Activated naive CD8-positive, alpha-beta T cell (primary cell): ENCODE measurements around the gene DAPP1.

ENCODE experiments used
- H3K27ac Mint-ChIP-seq: one replicate; pipeline ENCODE4 v1.8.0; 2021; ENCODE audit warnings: mixed read lengths
- H3K27me3 Mint-ChIP-seq: one replicate; pipeline ENCODE4 v1.8.0; 2021; ENCODE audit warnings: mixed read lengths
- H3K36me3 Mint-ChIP-seq: one replicate; pipeline ENCODE4 v1.8.0; 2021; ENCODE audit warnings: mixed read lengths
- H3K4me1 Mint-ChIP-seq: one replicate; pipeline ENCODE4 v1.8.0; 2021; ENCODE audit warnings: low read depth, mixed read lengths
- H3K4me3 Mint-ChIP-seq: one replicate; pipeline ENCODE4 v1.8.0; 2021; ENCODE audit warnings: mild to moderate bottlenecking, mixed read lengths
- H3K9me3 Mint-ChIP-seq: one replicate; pipeline ENCODE4 v1.8.0; 2021; ENCODE audit warnings: low read depth, mixed read lengths

Gene DAPP1

DNA sequence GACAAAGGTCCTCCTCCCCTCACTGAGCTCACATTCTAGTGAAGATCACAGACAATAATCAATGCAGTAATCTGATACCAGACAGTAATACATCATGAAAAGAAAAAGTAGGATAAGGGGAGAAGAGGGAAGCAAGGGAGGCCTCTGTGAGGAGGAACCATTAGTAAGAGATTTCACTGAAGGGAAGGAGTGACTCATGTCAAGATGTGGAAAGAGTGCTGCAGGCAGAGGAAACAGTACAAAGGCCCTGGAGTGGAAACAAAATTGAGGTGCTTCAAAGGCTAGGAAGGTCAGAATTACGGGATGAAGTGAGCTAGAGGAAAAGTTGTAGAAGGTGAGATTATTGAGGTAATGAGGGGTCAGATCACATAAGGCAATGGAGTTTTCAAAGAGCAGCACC is 39.5 kb downstream of the DAPP1 start:
- Mint-ChIP-seq H3K27ac (peak overlapping the region; percentile 92), H3K36me3 (peaks cover 43% of the 10 kb centered on the region), H3K4me1 (peaks cover 41% of the 10 kb centered on the region), H3K4me3 (peak overlapping the region; percentile 53), H3K9me3 (no peaks in the 10 kb centered on the region), H3K27me3 (no peaks in the 10 kb centered on the region)

DNA sequence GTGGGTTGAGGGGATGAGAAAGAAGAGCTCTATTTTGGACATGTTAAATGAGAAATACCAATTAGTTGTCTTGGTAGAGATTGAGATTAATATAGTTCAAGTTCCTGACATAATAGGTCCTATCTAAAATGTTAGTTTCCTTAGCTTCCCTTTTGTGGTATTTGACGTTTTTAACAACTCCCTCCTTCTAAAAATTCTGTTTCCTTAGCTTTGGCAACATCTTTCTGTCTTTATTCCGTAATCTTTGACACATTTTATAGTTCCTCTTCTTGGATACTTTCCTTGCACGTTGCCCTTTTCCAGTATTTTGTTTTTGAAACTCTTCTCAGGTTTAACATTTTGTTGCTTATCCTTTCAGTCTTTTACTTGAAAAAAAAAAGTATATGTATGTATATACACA is 40.7 kb downstream of the DAPP1 start:
- no peak overlapping the region for H3K4me3 Mint-ChIP-seq
- peaks cover 40% of the 10 kb centered on the region for H3K36me3 Mint-ChIP-seq

DNA sequence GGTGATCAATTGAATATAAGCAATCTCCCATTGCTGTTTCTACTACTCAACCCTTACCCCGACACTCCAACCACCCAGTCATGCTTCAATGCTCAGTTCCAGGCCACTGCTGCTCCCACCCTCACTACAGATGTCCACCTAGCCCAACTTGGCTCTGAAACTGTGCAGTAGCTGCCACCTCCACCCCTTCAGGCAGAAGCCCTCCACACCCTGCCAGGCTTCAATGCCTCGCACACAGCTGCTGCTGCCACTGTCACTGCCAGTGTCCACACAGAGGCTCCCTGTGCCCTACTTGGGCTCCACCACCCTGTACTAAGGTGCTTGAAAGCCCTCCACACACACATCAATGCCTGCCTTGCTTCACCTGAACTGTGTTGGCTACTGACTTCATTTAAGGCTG is 43.0 kb downstream of the DAPP1 start:
- Mint-ChIP-seq H3K9me3 (no peaks in the 10 kb centered on the region), H3K4me3 (no peak overlapping the region), H3K27ac (no peak overlapping the region), H3K27me3 (no peaks in the 10 kb centered on the region), H3K4me1 (peaks cover 27% of the 10 kb centered on the region), H3K36me3 (peaks cover 30% of the 10 kb centered on the region)

More for the DNA sequence above, 40.7 kb downstream of the DAPP1 start:
- Mint-ChIP-seq H3K27me3 (no peaks in the 10 kb centered on the region), H3K4me1 (peaks cover 32% of the 10 kb centered on the region), H3K27ac (no peak overlapping the region), H3K9me3 (no peaks in the 10 kb centered on the region)

DNA sequence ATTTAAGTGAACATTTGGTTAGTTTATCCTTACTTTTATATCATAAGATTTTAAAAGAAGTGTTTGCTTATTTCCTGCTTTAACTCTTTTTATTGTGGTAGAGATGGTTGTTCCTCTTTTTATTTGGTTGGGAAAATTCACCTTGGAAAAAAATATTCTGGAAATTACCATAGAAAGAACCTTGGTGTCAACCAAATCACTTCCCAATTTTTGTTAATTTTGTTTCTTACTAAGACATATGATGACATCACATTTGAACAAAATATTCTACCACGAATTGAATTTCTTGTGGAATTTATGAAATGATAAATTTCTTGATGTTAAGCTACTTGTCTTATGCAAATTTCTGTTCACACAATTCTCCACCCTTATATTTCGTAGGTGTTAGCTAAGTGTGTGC is 43.9 kb downstream of the DAPP1 start:
- H3K4me3 Mint-ChIP-seq, result no peak overlapping the region
- peaks cover 18% of the 10 kb centered on the region for H3K4me1 Mint-ChIP-seq
- no peaks in the 10 kb centered on the region for H3K9me3 Mint-ChIP-seq
- H3K27ac Mint-ChIP-seq, result no peak overlapping the region
- no peaks in the 10 kb centered on the region for H3K27me3 Mint-ChIP-seq
- H3K36me3 Mint-ChIP-seq, result peaks cover 24% of the 10 kb centered on the region

DNA sequence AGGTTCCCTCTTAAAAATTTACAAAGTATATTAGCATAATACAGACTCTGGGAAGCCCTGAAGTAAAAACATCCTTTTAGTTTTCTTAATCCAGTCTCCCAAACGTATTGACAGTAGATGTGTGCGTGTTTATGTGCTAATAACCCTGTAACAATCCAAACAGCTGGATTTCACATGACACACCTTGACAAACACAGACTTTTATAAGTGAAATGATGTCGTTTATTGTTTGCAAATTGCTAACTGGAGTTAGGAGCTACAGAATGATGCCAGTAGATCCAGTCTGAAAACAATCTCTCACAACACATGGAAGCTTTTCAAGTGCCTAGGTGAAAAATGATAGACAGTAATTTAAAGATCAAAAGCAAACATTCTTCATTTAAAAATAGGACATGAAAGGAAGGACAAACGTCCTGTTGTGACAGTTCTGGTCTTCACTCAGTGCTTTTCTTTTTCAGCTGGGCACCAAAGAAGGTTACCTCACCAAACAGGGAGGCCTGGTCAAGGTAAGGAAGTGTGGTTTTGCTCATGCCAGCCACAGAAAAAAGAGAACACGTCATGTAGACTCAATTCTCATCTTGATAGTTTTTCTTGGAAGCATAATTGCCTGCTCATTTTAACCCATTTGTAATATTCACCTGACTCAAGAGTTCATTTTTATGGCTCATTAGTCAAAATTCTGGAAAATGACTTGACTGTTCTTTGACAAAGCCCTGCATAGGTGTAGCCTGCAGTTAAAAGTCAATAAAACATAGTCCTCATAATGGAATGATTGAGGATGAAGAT is 44.7 kb downstream of the DAPP1 start:
- H3K36me3 Mint-ChIP-seq, result peaks cover 23% of the 10 kb centered on the region
- no peak overlapping the region for H3K27ac Mint-ChIP-seq
- H3K4me1 Mint-ChIP-seq, result peaks cover 11% of the 10 kb centered on the region
- H3K9me3 Mint-ChIP-seq, result no peaks in the 10 kb centered on the region
- no peak overlapping the region for H3K4me3 Mint-ChIP-seq
- H3K27me3 Mint-ChIP-seq, result no peaks in the 10 kb centered on the region

DNA sequence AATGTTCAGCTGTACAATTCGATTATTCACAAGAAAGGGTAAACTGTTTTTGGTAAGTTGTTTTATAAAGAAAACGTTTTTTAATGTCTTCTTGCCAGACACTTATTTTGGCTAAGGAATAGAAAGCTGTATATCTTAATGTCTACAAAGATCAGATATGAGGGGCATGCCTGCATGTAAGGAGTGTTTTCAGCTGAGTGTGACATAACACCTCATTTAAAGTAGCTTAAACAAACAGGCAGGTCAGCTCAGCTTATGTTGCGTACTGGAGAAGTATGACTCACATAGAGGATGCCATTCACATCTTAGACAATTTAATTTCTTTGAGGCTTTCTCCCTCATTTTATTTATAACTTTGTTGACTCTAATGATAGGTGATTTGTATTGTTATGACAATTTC is 47.2 kb downstream of the DAPP1 start:
- no peak overlapping the region for H3K4me3 Mint-ChIP-seq
- no peaks in the 10 kb centered on the region for H3K27me3 Mint-ChIP-seq
- no peaks in the 10 kb centered on the region for H3K9me3 Mint-ChIP-seq
- no peaks in the 10 kb centered on the region for H3K4me1 Mint-ChIP-seq
- H3K27ac Mint-ChIP-seq, result no peak overlapping the region
- H3K36me3 Mint-ChIP-seq, result peaks cover 16% of the 10 kb centered on the region

DNA sequence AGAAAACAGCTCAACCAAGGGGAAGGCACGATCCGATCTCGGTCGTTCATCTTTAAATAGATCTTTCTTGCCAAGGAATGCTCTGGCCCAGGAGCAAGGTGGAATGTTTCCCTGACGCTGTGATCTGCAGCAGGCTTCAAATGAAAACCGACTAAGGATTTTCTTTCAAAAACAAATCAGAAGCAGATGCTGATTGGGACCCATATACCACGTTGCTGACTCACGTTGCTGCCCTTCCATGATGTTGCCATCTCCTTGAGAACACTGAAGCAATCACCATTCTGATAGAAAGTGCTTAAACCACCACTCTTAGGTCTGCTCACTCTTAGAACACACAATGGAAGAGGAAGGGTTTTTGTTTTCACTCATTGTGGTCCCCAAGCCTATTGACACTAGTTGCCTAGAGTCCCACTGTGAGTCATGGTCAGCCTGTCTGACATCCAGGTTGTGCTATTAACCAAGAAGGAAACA is 51.5 kb downstream of the DAPP1 start:
- Mint-ChIP-seq H3K4me3 (no peak overlapping the region), H3K4me1 (no peaks in the 10 kb centered on the region), H3K36me3 (peaks cover 16% of the 10 kb centered on the region), H3K9me3 (no peaks in the 10 kb centered on the region), H3K27ac (no peak overlapping the region), H3K27me3 (no peaks in the 10 kb centered on the region)

DNA sequence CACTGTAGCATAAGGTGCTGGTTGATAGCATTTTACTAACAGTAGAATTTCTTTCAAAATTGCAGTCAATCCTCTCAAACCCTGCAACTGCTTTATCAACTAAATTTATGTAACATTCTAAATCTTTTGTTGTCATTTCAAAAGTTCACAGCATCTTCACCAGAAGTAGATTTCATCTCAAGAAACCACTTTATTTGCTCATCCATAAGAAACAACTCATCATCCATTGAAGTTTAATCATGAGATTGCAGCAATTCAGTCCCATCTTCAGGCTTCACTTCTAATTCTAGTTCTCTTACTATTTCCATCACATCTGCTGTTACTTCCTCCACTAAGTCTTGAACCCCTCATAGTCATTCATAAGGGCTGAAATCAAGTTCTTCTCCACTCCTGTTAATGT is 55.9 kb downstream of the DAPP1 start:
- H3K27me3 Mint-ChIP-seq, result no peaks in the 10 kb centered on the region

DNA sequence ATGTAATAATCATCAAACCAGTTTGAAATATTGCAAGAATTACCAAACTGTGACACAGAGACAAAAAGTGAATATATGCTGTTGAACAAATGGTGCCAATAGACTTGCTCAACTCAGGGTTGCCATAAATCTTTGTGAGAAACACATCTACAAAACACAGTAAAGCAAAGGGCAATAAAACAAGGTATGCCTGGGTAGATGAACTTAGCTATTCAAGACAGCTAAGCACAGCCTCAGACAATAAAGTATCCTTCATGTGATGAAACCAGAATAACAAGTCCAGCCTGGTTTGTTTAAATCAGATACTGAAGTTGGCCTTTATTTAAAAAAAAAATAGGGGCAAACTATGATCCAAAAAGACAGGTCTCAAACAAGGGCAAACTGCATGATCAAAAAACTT is 58.4 kb downstream of the DAPP1 start:
- no peak overlapping the region for H3K27ac Mint-ChIP-seq
- H3K4me1 Mint-ChIP-seq, result no peaks in the 10 kb centered on the region
- no peak overlapping the region for H3K4me3 Mint-ChIP-seq
- H3K9me3 Mint-ChIP-seq, result no peaks in the 10 kb centered on the region
- H3K27me3 Mint-ChIP-seq, result no peaks in the 10 kb centered on the region
- H3K36me3 Mint-ChIP-seq, result peaks cover 8% of the 10 kb centered on the region

More for the DNA sequence above, 55.9 kb downstream of the DAPP1 start:
- Mint-ChIP-seq H3K4me3 (no peak overlapping the region), H3K4me1 (no peaks in the 10 kb centered on the region), H3K9me3 (no peaks in the 10 kb centered on the region), H3K36me3 (peaks cover 13% of the 10 kb centered on the region), H3K27ac (no peak overlapping the region)

DNA sequence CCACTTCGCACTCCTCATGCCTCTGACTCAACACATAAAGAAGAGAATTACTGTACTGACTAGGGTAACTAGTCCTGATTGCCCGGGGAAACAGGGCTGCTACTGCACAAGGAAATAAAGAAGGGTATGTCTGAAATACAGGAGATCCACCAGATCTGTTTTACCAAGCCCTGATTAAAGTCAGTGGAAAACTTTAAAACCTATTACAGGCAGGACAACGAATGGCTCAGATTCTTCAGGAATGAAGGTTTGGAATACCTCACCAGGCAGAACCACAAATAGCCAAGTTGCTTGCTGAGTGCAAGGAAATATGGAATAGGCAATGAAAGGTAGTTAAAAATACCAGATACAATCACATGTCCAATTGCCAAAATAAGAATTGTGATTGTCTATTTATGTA is 60.3 kb downstream of the DAPP1 start:
- H3K4me1 Mint-ChIP-seq, result no peaks in the 10 kb centered on the region
- H3K27me3 Mint-ChIP-seq, result no peaks in the 10 kb centered on the region
- H3K27ac Mint-ChIP-seq, result no peak overlapping the region

DNA sequence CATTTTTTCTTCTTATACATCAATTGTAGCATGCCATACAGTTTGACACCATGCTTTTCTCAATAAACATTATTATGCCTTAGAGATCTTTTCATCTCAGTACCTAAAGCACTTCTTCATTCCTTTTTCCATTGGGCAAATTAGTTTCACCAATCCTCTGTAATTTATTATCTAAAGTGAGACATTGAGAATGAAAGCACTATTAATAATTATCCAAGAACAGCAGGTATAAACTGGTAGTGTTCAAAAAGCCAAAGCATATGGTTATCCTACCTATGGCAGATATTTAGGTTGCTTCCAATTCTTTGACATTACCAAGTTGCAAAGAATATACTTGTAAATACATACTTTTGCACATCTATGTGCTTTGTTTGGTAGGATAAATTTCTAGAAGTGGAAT is 62.0 kb downstream of the DAPP1 start:
- Mint-ChIP-seq H3K36me3 (peaks cover 4% of the 10 kb centered on the region), H3K27ac (no peak overlapping the region), H3K27me3 (no peaks in the 10 kb centered on the region), H3K4me1 (no peaks in the 10 kb centered on the region), H3K4me3 (no peak overlapping the region), H3K9me3 (no peaks in the 10 kb centered on the region)

More for the DNA sequence above, 60.3 kb downstream of the DAPP1 start:
- peaks cover 6% of the 10 kb centered on the region for H3K36me3 Mint-ChIP-seq
- no peak overlapping the region for H3K4me3 Mint-ChIP-seq
- H3K9me3 Mint-ChIP-seq, result no peaks in the 10 kb centered on the region

DNA sequence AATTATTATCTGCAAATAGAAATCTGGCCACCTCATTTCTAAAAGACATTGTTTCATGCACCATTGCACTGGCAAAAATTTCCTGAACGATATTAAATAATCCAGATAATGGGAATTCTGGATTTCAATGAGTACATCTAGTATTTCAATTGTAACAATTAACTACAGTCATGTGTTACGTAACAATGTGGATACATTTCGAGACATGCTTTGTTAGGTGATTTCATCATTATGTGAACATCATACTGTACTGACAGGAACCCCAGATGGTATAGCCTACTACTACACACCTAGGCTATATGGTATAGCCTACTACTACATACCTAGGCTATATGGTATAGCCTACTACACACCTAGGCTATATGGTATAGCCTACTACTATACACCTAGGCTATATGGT is 62.8 kb downstream of the DAPP1 start:
- H3K4me3 Mint-ChIP-seq, result no peak overlapping the region
- H3K4me1 Mint-ChIP-seq, result no peaks in the 10 kb centered on the region
- H3K9me3 Mint-ChIP-seq, result no peaks in the 10 kb centered on the region
- no peak overlapping the region for H3K27ac Mint-ChIP-seq
- no peaks in the 10 kb centered on the region for H3K27me3 Mint-ChIP-seq
- H3K36me3 Mint-ChIP-seq, result peaks cover 4% of the 10 kb centered on the region

DNA sequence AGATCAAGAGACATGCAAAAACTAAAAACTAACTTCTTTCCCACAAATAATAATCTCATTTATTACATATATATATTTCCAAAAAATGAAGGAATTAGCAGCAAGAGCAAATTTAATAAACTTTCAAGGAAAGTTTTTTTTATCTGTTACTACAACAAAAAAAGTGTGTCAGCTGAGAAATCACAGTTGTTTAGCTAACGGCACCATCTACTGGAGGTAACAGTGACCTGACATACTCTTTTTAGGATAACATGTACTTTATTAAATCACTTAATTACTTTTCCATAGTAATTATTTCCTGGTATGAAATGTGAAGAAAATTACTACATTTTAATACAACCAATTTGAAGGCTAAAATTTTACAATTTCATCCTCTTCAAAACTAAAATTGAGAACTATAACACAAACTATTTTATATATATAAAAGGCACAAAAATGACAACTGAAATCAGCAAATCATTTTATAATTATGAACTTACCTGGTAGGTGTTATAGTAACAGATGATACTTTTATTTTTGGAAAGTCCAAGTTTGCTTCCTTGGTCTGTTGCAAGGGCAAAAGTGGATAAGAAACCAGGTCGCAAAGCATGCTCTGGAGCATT is 68.5 kb downstream of the DAPP1 start:
- no peaks in the 10 kb centered on the region for H3K9me3 Mint-ChIP-seq
- H3K27ac Mint-ChIP-seq, result no peak overlapping the region
- peaks cover 12% of the 10 kb centered on the region for H3K4me1 Mint-ChIP-seq
- no peaks in the 10 kb centered on the region for H3K27me3 Mint-ChIP-seq
- peaks cover 5% of the 10 kb centered on the region for H3K36me3 Mint-ChIP-seq
- H3K4me3 Mint-ChIP-seq, result no peak overlapping the region

DNA sequence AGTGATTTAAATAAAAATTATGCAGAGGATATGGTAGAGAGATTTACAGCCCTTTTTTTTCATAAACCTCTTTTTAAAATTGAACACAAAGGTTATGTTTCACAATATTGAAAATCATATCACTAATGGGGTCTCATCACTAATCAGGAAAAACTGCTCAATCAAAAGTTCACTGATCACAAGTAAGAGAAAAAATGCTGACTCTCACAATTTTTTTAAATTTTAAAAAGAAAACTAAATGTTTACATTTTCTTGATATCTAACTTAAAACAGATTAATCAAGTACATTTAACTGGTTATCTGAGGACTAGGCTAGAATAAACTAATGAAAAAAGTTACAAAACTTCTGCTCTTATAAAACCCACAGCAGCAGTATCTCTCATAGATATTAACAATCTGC is 69.1 kb downstream of the DAPP1 start:
- Mint-ChIP-seq H3K4me1 (peaks cover 16% of the 10 kb centered on the region), H3K27ac (no peak overlapping the region), H3K27me3 (no peaks in the 10 kb centered on the region), H3K36me3 (peaks cover 5% of the 10 kb centered on the region), H3K9me3 (no peaks in the 10 kb centered on the region), H3K4me3 (no peak overlapping the region)

DNA sequence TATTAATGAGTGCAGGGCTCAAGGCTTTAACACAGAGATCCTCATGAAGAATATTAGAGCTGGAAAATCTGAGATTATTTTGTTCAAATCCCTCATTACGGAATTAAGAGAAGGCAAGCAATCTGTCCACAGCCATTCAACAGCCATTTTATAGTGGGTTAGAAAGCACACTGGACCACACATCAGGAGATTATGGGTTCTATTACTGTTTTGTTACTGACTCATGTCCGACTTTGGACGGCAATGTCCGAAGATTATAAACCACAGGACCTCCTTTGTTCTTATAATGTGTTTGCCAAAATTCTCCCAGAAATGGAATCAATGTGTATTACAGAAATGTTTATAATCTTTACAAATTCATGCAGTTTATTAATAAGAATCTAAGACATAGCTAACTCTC is 69.5 kb downstream of the DAPP1 start:
- H3K27ac Mint-ChIP-seq, result no peak overlapping the region
- H3K4me1 Mint-ChIP-seq, result peaks cover 21% of the 10 kb centered on the region
- no peaks in the 10 kb centered on the region for H3K27me3 Mint-ChIP-seq
- no peaks in the 10 kb centered on the region for H3K9me3 Mint-ChIP-seq
- H3K4me3 Mint-ChIP-seq, result no peak overlapping the region
- H3K36me3 Mint-ChIP-seq, result peaks cover 5% of the 10 kb centered on the region

DNA sequence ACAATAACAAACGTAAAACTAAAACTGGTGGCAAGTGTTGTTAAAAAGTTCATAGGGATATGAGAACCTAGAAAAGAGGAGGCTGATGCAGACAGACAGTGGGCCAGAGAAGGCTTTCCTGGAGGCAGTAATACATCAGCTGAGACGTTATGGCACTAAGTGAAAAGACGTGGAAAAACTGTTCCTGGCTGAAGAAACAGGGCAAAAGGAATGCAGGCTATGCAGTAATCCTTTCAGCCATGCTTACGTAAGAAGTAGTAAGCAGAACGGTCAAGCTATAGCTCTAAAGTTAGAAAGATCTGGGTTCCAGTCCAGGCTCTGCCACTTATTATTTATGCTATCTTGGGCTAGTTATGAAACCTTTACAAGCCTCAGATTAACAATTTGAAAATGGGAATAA is 71.2 kb downstream of the DAPP1 start:
- Mint-ChIP-seq H3K27me3 (no peaks in the 10 kb centered on the region), H3K4me1 (peaks cover 32% of the 10 kb centered on the region), H3K27ac (peak overlapping the region; percentile 46), H3K36me3 (peaks cover 7% of the 10 kb centered on the region), H3K4me3 (no peak overlapping the region), H3K9me3 (no peaks in the 10 kb centered on the region)
